GM21786 (cell line): Measurements from ENCODE around the gene CFAP54.
"Not testable (repeated sequence)": the region's sequence is repeated elsewhere in the genome, so short reads cannot be mapped to it uniquely, and the experiment has no call there.

Experiments
- ATAC-seq: cut with Tn5 transposase; IDR thresholded peaks from one replicate; pipeline ENCODE4 v1.9.1; 2021; ENCODE audit not compliant: unreplicated experiment

CFAP54 gene

GRCh38 chr12:96472384-96472783, 17.0 kb upstream of the CFAP54 start:
- ATAC-seq, result no peak

- no peak for ATAC-seq
These were observed 15.8 kb upstream of the CFAP54 start for GRCh38 chr12:96473394-96474093.

- no peak for ATAC-seq
These were observed 15.2 kb upstream of the CFAP54 start for GRCh38 chr12:96474206-96474605.

GRCh38 chr12:96478011-96478410, 11.4 kb upstream of the CFAP54 start:
- ATAC-seq, result no peak

- ATAC-seq, result no peak
These were observed 7.3 kb upstream of the CFAP54 start for GRCh38 chr12:96482086-96482485.

GRCh38 chr12:96483116-96483515, 6.3 kb upstream of the CFAP54 start:
- no peak for ATAC-seq

GRCh38 chr12:96486751-96487613, 2.4 kb upstream of the CFAP54 start:
- no peak for ATAC-seq

GRCh38 chr12:96487634-96488033, 1.7 kb upstream of the CFAP54 start:
- no peak for ATAC-seq

GRCh38 chr12:96493106-96493505, 3.7 kb downstream of the CFAP54 start:
- no peak for ATAC-seq

GRCh38 chr12:96494154-96494553, 4.8 kb downstream of the CFAP54 start:
- ATAC-seq, result not testable (repeated sequence)

GRCh38 chr12:96495155-96495554, 5.8 kb downstream of the CFAP54 start:
- ATAC-seq, result no peak

GRCh38 chr12:96495841-96496545, 6.6 kb downstream of the CFAP54 start:
- peak; percentile 63 for ATAC-seq

- ATAC-seq, result no peak
These were observed 7.6 kb downstream of the CFAP54 start for GRCh38 chr12:96496944-96497343.

- no peak for ATAC-seq
These were observed 8.5 kb downstream of the CFAP54 start for GRCh38 chr12:96497855-96498254.

- peak; percentile 25 for ATAC-seq
These were observed 11.3 kb downstream of the CFAP54 start for GRCh38 chr12:96500693-96501092.

- ATAC-seq, result peak; percentile 79
These were observed 11.9 kb downstream of the CFAP54 start for GRCh38 chr12:96501133-96501761.

GRCh38 chr12:96501908-96502307, 12.5 kb downstream of the CFAP54 start:
- no peak for ATAC-seq

- peak; percentile 61 for ATAC-seq
These were observed 13.1 kb downstream of the CFAP54 start for GRCh38 chr12:96502477-96502876.

GRCh38 chr12:96502949-96503532, 13.7 kb downstream of the CFAP54 start:
- ATAC-seq, result no peak

- ATAC-seq, result no peak
These were observed 14.6 kb downstream of the CFAP54 start for GRCh38 chr12:96503976-96504375.

GRCh38 chr12:96506776-96507175, 17.4 kb downstream of the CFAP54 start:
- no peak for ATAC-seq
